OCI-M1 (cell line): Measurements from ENCODE around the gene AGRN.
"Not testable (repeated sequence)": the region's sequence is repeated elsewhere in the genome, so short reads cannot be mapped to it uniquely, and the experiment has no call there.

Experiments used
- DNase-seq: peaks from one replicate; lab custom pipeline; 2025; lab: John Stamatoyannopoulos, UW

The AGRN gene

GRCh38 chr1:981955-982558 lies 37.9 kb upstream of the AGRN start, which contains the start of gene PERM1:
Gene PERM1, minus strand, starts transcription at chr1:982093. Its CDS starts 1,064 bp downstream, at chr1:981029.
- no peak for DNase-seq

- DNase-seq: no peak
Measured at GRCh38 chr1:982765-983436, 37.0 kb upstream of the AGRN start.

- DNase-seq: peak; percentile 64
Measured at GRCh38 chr1:983798-984475, 36.0 kb upstream of the AGRN start.

GRCh38 chr1:984476-984814 lies 35.5 kb upstream of the AGRN start:
- no peak for DNase-seq

GRCh38 chr1:985126-985525 lies 34.8 kb upstream of the AGRN start:
- no peak for DNase-seq

GRCh38 chr1:988061-988460 lies 31.9 kb upstream of the AGRN start:
- DNase-seq: not testable (repeated sequence)

- not testable (repeated sequence) for DNase-seq
Measured at GRCh38 chr1:991275-991674, 28.6 kb upstream of the AGRN start.

- no peak for DNase-seq
Measured at GRCh38 chr1:991895-992294, 28.0 kb upstream of the AGRN start.

- no peak for DNase-seq
Measured at GRCh38 chr1:992362-992761, 27.6 kb upstream of the AGRN start.

GRCh38 chr1:993379-993995 lies 26.4 kb upstream of the AGRN start:
- DNase-seq: no peak

- not testable (repeated sequence) for DNase-seq
Measured at GRCh38 chr1:994546-994945, 25.4 kb upstream of the AGRN start.

- peak; percentile 18 for DNase-seq
Measured at GRCh38 chr1:995665-996633, 24.0 kb upstream of the AGRN start.

GRCh38 chr1:996851-997712 lies 22.8 kb upstream of the AGRN start:
- DNase-seq: peak; percentile 30

- DNase-seq: no peak
Measured at GRCh38 chr1:997713-997992, 22.3 kb upstream of the AGRN start.

- no peak for DNase-seq
Measured at GRCh38 chr1:997993-998744, 21.8 kb upstream of the AGRN start.

GRCh38 chr1:998745-998994 lies 21.2 kb upstream of the AGRN start:
- DNase-seq: no peak

- peak; percentile 13 for DNase-seq
Measured at GRCh38 chr1:998995-999724, 20.8 kb upstream of the AGRN start.

- peak; percentile 55 for DNase-seq
Measured at GRCh38 chr1:999725-1000356, 20.1 kb upstream of the AGRN start, which contains the start of gene HES4. Gene HES4, minus strand, starts transcription at chr1:1000097. Its CDS starts 124 bp downstream, at chr1:999973.

GRCh38 chr1:1000357-1001056 lies 19.4 kb upstream of the AGRN start:
- DNase-seq: peak; percentile 28
